Epithelial cell of proximal tubule (primary cell): ENCODE data around the gene ARHGAP4. TPM values are rescaled to one million over a fixed set of nuclear protein-coding genes. Genes with fewer than 3 reads are reported as not detected.

Experiments
- DNase-seq: peaks from one replicate; pipeline ENCODE4 v3.0.0-alpha.2; 2011; ENCODE audit warnings: low read depth
- H3K4me3 ChIP-seq: 2 replicates; pipeline ENCODE4 v1.5.1; 2011; ENCODE audit warnings: low read depth, mild to moderate bottlenecking, low read length
- CTCF ChIP-seq: conservative IDR thresholded peaks from 2 replicates; pipeline ENCODE4 v1.5.1; 2012; ENCODE audit warnings: low read depth, mild to moderate bottlenecking, low read length
- total RNA-seq: library from RNA; depleted of rRNA; stranded (reverse); fragments of >200 nt; gene quantifications from 2 replicates; pipeline ENCODE4 v1.2.3, GENCODE V29; 2015

Gene ARHGAP4
- total RNA-seq, 1 donor from 2014 or later, result 20.2 TPM

- DNase-seq, result no peak
- H3K4me3 ChIP-seq, result no peak overlapping the region
- TF ChIP-seq CTCF, result no peak
Observed at GRCh38 chrX:153909980-153910360, 16.1 kb downstream of the ARHGAP4 start.

GRCh38 chrX:153909024-153909979, 16.8 kb downstream of the ARHGAP4 start:
- TF ChIP-seq CTCF, result no peak
- H3K4me3 ChIP-seq, result no peak overlapping the region
- DNase-seq, result no peak

- DNase-seq, result no peak
- no peak overlapping the region for H3K4me3 ChIP-seq
- TF ChIP-seq CTCF, result no peak
Observed at GRCh38 chrX:153908219-153908860, 17.7 kb downstream of the ARHGAP4 start.

- no peak overlapping the region for H3K4me3 ChIP-seq
Observed at GRCh38 chrX:153907456-153907855, 18.6 kb downstream of the ARHGAP4 start.

GRCh38 chrX:153906126-153906917, 19.7 kb downstream of the ARHGAP4 start:
- no peak overlapping the region for H3K4me3 ChIP-seq
- DNase-seq, result no peak
- TF ChIP-seq CTCF, result no peak

More at GRCh38 chrX:153907456-153907855, 18.6 kb downstream of the ARHGAP4 start:
- no peak for DNase-seq
- no peak for TF ChIP-seq CTCF

- TF ChIP-seq CTCF, result no peak
- DNase-seq, result no peak
- no peak overlapping the region for H3K4me3 ChIP-seq
Observed at GRCh38 chrX:153905481-153906095, 20.5 kb downstream of the ARHGAP4 start.
